Measurements from ENCODE around the gene S100A2.

S100A2 gene
- 0 to 0.44 (median 0.17) reads per million in 3 donors for total RNA-seq

DNA sequence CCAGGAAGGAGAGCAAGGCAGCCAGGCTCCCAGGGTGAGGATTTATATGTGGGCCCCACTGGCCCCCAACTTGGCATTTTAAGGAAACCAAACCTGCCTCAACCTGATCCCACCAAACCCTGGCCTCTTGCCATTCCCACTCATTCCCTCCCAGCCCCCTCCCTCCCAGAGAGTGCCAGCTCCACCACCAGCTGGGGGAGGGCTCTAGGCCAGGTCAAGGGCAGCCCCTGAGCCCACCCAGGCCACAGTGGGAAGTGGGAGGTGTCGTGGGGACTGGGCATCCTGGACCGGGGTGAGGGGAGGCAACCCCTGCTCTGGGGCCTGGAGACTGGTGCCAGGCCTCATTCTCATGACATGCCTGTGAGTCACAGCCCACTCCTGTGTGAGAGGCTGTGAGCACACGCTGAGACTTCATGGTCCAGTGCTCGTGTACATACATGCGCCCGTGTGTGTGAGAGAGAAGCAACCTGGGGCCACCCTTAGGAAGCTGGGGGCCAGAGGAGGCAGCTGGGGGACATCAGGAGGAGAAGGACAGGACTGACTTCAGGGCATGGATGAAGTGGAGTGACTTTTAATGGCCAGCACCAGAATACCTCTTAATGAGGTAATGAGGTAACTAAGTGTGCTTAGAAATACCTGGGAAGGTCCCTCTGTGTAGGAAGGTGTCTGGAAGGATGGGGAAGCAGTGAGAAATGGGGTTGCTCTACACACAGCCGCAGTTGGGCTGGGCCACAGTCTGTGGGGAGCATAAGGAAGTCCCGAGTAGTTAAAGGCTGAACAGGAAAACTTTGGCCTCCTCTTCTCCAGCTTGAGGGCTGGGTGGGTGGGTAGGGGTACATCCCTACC lies at the start of gene S100A2:
S100A2 (minus strand) TSS at position 316 of the 846 bp plus-strand sequence. CDS start 1,967 bp downstream, outside the sequence.
- H3K9me3 ChIP-seq (ENCODE audit: control insufficient read depth, low read length): no peaks in the 10 kb centered on the region
- no peak within 1 kb of the TSS for H3K4me3 ChIP-seq (ENCODE audit: insufficient read depth, low read depth, low read length, poor library complexity, severe bottlenecking)
- peak within 1 kb of the TSS; percentile 69 for H3K27ac ChIP-seq (ENCODE audit: insufficient read depth, low read length, poor library complexity, severe bottlenecking)
- DNase-seq: peak in 2 of 3 donors; percentile 23 to 26
- H3K27me3 ChIP-seq (replicated peaks; ENCODE audit: control insufficient read depth, insufficient read depth, low read length, poor library complexity, severe bottlenecking): no peaks in the 10 kb centered on the region
- peaks cover 28% of the 10 kb centered on the region for H3K4me1 ChIP-seq (ENCODE audit: control insufficient read depth, insufficient read depth, low read length, poor library complexity, severe bottlenecking)
- no peaks in the 10 kb centered on the region for H3K36me3 ChIP-seq (ENCODE audit: control insufficient read depth, insufficient read depth, low read length)

DNA sequence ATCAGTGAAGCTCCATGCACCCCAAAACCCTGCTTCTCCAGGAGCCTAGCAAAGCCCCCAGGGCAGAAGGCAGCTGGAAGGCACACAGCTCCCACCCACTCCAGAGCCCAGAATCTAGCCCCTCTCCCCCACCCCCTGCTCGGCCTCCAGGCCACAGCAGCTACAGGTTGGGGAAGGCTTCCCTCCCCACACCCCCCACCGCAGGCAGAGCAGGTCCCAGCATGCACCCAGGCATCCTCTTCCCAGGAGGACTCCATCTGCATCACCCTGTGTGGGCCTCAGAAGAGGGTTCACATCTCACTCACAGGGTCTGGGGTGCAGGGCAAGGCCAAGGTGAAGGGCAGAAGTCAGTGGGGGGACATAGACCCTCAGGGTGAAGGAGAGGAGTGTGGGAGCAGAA lies 49.8 kb upstream of the S100A2 start:
- no peaks in the 10 kb centered on the region for H3K36me3 ChIP-seq (ENCODE audit: control insufficient read depth, insufficient read depth, low read length)
- H3K9me3 ChIP-seq (ENCODE audit: control insufficient read depth, low read length): no peaks in the 10 kb centered on the region
- no peak for DNase-seq
- no peaks in the 10 kb centered on the region for H3K4me1 ChIP-seq (ENCODE audit: control insufficient read depth, insufficient read depth, low read length, poor library complexity, severe bottlenecking)
- no peak overlapping the region for H3K27ac ChIP-seq (ENCODE audit: insufficient read depth, low read length, poor library complexity, severe bottlenecking)
- H3K27me3 ChIP-seq (replicated peaks; ENCODE audit: control insufficient read depth, insufficient read depth, low read length, poor library complexity, severe bottlenecking): no peaks in the 10 kb centered on the region
- no peak overlapping the region for H3K4me3 ChIP-seq (ENCODE audit: insufficient read depth, low read depth, low read length, poor library complexity, severe bottlenecking)

DNA sequence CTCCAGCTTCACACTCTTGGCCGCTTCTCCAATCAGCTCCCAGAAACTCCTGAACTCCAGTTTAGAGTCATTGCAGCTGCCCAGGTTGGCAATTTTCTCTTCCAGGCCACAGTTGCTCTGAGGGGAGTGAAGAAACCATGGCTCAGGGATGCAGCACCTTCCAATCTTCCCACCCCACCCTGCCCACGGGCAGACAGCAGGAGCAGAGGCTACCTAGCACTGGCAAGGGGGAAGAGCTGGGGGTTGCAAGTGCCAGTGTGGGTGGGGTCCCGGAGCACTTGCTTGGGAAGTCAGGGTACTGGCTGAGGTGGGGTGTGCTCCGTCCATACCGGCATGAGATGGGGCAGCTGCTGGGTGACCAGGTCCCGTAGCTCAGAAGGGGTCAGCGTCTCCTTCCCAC lies 49.3 kb upstream of the S100A2 start:
- Histone ChIP-seq H3K4me1 (ENCODE audit: control insufficient read depth, insufficient read depth, low read length, poor library complexity, severe bottlenecking) (no peaks in the 10 kb centered on the region), H3K36me3 (ENCODE audit: control insufficient read depth, insufficient read depth, low read length) (no peaks in the 10 kb centered on the region), H3K4me3 (ENCODE audit: insufficient read depth, low read depth, low read length, poor library complexity, severe bottlenecking) (no peak overlapping the region), H3K9me3 (ENCODE audit: control insufficient read depth, low read length) (no peaks in the 10 kb centered on the region), H3K27ac (ENCODE audit: insufficient read depth, low read length, poor library complexity, severe bottlenecking) (no peak overlapping the region), H3K27me3 (replicated peaks; ENCODE audit: control insufficient read depth, insufficient read depth, low read length, poor library complexity, severe bottlenecking) (no peaks in the 10 kb centered on the region)
- DNase-seq: no peak

DNA sequence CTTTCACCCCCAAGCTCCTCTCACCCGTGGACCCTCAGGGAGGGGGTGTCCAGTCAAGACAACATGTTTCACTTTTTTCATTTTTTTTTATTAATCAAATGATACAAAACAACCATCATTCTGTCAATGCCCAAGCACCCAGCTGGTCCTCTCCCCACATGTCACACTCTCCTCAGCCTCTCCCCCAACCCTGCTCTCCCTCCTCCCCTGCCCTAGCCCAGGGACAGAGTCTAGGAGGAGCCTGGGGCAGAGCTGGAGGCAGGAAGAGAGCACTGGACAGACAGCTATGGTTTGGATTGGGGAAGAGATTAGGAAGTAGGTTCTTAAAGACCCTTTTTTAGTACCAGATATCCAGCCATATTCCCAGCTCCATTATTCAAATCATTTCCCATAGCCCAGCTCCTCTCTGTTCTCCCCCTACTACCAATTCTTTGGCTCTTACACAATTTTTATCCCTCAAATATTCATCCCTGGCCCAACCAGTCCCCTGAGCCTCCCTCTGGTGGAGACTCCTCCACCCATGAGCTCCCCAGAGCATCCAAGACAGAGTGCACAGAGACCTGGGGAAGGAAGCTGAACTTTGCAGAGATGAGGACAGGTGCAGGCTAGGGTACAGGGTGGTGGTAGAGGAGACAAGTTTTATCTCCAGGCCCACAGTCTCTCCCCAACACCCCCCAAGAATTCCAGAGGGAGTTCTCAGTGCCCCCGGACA lies 48.7 kb upstream of the S100A2 start:
- no peak for DNase-seq
- H3K9me3 ChIP-seq (ENCODE audit: control insufficient read depth, low read length): no peaks in the 10 kb centered on the region
- H3K4me3 ChIP-seq (ENCODE audit: insufficient read depth, low read depth, low read length, poor library complexity, severe bottlenecking): no peak overlapping the region
- no peak overlapping the region for H3K27ac ChIP-seq (ENCODE audit: insufficient read depth, low read length, poor library complexity, severe bottlenecking)
- no peaks in the 10 kb centered on the region for H3K27me3 ChIP-seq (replicated peaks; ENCODE audit: control insufficient read depth, insufficient read depth, low read length, poor library complexity, severe bottlenecking)
- no peaks in the 10 kb centered on the region for H3K4me1 ChIP-seq (ENCODE audit: control insufficient read depth, insufficient read depth, low read length, poor library complexity, severe bottlenecking)
- no peaks in the 10 kb centered on the region for H3K36me3 ChIP-seq (ENCODE audit: control insufficient read depth, insufficient read depth, low read length)

DNA sequence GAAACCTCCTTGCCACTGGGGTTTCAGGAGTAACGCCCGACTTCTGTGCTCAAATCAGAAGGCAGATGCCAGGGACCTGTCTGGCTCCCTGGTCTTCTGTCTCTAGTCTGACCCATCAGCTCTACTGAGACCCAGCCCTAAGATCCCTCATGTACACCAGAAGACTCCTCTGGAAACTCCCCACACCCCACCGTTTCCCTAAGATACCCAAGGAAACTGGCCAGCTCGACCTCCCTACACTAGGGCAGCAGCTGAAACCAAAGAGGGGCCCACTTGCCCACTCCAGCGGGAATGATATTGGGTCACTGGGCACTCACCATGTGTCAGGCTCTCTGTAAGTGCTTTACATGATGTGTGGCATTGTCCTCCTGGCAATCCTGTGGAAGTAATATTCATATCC lies 47.8 kb upstream of the S100A2 start:
- H3K27ac ChIP-seq (ENCODE audit: insufficient read depth, low read length, poor library complexity, severe bottlenecking): no peak overlapping the region
- no peaks in the 10 kb centered on the region for H3K4me1 ChIP-seq (ENCODE audit: control insufficient read depth, insufficient read depth, low read length, poor library complexity, severe bottlenecking)
- no peak for DNase-seq
- no peaks in the 10 kb centered on the region for H3K9me3 ChIP-seq (ENCODE audit: control insufficient read depth, low read length)
- no peaks in the 10 kb centered on the region for H3K27me3 ChIP-seq (replicated peaks; ENCODE audit: control insufficient read depth, insufficient read depth, low read length, poor library complexity, severe bottlenecking)
- H3K4me3 ChIP-seq (ENCODE audit: insufficient read depth, low read depth, low read length, poor library complexity, severe bottlenecking): no peak overlapping the region
- no peaks in the 10 kb centered on the region for H3K36me3 ChIP-seq (ENCODE audit: control insufficient read depth, insufficient read depth, low read length)

DNA sequence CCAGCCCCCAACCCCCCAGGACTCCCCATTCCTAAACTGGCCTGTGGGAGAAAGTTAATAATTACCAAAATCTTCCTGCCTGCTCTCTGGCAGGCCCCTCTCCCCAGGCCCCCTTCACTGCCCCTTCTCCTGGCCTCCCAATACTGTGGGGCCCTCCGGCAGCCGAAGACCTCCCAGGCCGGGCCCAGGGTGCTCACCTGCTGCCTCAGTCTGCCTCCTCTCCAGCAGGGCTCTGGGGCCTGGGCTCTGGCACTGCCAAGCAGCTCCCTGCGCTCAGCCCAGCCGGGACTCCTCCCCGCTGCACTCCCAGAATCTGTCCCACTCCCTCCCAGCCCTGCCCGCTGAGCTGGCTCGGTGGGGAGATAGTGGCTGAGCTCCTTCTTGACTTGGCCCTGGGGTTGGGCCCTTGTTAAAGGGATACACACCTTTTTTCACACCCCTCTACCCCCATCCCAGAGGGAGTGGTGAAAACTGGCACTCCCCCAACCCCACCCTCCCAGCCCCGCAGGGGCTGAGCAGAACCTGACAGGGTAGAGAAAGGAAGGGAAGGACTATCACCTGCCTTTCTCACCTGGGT lies 47.2 kb upstream of the S100A2 start, which contains the start of gene S100A16:
S100A16 (minus strand) TSS at position 383 of the 577 bp plus-strand sequence. CDS start 4,986 bp downstream, outside the sequence.
- Histone ChIP-seq H3K4me3 (ENCODE audit: insufficient read depth, low read depth, low read length, poor library complexity, severe bottlenecking) (no peak within 1 kb of the TSS), H3K36me3 (ENCODE audit: control insufficient read depth, insufficient read depth, low read length) (no peaks in the 10 kb centered on the region)
- no peak for DNase-seq

DNA sequence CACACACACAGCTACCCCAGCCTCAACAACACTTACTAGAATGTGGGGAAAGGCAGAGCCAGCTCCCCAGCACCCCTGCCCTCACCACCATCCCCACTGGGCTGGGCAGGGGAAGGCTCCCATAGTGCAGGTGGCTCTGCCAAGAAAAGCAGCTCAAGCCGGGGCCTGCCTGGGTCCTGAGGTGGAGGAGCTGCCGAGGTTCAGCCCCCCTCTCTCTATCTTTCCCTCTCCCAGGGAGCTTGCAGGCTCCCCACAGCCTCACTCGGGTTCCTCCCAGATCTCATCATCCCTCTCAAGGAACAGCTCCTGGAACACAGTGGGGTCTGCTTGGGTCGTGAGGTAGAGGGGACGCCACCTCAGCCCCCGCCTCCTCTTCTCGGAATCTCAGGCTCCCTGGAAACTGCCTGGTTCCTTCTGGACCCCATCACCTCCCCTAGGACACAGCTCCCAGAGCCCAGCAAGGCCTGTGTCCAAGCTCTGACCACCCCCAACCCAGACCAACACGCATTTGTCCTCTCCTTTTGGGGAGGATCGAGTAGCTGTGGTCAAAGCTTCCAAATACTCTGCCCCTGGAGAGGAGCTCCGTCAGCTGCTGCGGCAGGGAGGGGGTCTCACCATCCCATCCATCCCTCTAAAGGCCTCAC lies 46.6 kb upstream of the S100A2 start:
- Histone ChIP-seq H3K4me1 (ENCODE audit: control insufficient read depth, insufficient read depth, low read length, poor library complexity, severe bottlenecking) (no peaks in the 10 kb centered on the region), H3K27me3 (replicated peaks; ENCODE audit: control insufficient read depth, insufficient read depth, low read length, poor library complexity, severe bottlenecking) (no peaks in the 10 kb centered on the region), H3K36me3 (ENCODE audit: control insufficient read depth, insufficient read depth, low read length) (no peaks in the 10 kb centered on the region), H3K4me3 (ENCODE audit: insufficient read depth, low read depth, low read length, poor library complexity, severe bottlenecking) (no peak overlapping the region), H3K27ac (ENCODE audit: insufficient read depth, low read length, poor library complexity, severe bottlenecking) (no peak overlapping the region), H3K9me3 (ENCODE audit: control insufficient read depth, low read length) (no peaks in the 10 kb centered on the region)
- no peak for DNase-seq

More for the DNA sequence above, 47.2 kb upstream of the S100A2 start, which contains the start of gene S100A16:
- no peaks in the 10 kb centered on the region for H3K4me1 ChIP-seq (ENCODE audit: control insufficient read depth, insufficient read depth, low read length, poor library complexity, severe bottlenecking)
- no peaks in the 10 kb centered on the region for H3K9me3 ChIP-seq (ENCODE audit: control insufficient read depth, low read length)
- no peaks in the 10 kb centered on the region for H3K27me3 ChIP-seq (replicated peaks; ENCODE audit: control insufficient read depth, insufficient read depth, low read length, poor library complexity, severe bottlenecking)
- H3K27ac ChIP-seq (ENCODE audit: insufficient read depth, low read length, poor library complexity, severe bottlenecking): no peak within 1 kb of the TSS

DNA sequence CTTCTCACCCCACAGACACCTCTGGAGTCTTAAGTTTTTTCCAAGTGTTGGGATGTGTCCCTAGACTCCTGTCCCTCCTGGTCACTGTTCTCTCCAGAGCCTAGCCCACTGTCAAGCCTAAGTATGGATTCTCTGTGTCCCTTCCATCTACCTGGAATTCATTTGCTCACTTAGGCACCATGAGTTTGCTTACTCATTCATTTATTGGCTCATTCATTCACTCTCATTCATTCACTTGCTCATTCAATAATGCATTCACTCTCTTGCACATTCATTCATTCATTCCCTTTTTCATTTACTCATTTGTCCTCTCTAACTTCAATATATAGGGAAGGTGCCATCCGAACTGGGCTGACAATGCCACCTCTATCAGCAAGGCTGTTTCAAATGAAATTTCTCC lies 45.7 kb upstream of the S100A2 start:
- H3K4me1 ChIP-seq (ENCODE audit: control insufficient read depth, insufficient read depth, low read length, poor library complexity, severe bottlenecking): no peaks in the 10 kb centered on the region
- no peak overlapping the region for H3K4me3 ChIP-seq (ENCODE audit: insufficient read depth, low read depth, low read length, poor library complexity, severe bottlenecking)
- H3K27me3 ChIP-seq (replicated peaks; ENCODE audit: control insufficient read depth, insufficient read depth, low read length, poor library complexity, severe bottlenecking): no peaks in the 10 kb centered on the region
- no peak overlapping the region for H3K27ac ChIP-seq (ENCODE audit: insufficient read depth, low read length, poor library complexity, severe bottlenecking)
- H3K9me3 ChIP-seq (ENCODE audit: control insufficient read depth, low read length): no peaks in the 10 kb centered on the region
- no peaks in the 10 kb centered on the region for H3K36me3 ChIP-seq (ENCODE audit: control insufficient read depth, insufficient read depth, low read length)
- no peak for DNase-seq

DNA sequence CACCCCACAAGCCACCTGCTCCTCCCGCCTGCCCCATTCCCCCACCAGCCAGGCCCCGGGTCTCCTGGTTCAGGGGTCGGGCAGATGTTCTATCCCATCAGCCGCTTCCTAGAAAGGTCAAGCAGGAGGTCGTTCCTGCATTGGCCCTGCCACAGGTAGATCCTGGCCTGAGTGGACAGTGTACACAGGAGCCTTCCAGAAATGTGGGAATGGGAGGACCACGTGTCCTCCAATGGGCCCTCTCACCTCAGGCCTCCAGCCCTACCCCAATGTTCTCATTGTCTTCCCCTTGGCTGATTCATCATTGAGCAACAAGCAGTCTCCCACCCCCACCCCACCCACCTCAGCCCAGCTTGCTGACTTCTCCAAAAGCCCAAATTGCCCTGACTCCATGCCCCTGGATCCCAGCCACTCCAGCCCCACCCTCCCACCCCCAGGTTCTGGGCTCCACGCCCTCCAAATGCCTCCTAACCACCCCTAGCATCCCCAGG lies 45.2 kb upstream of the S100A2 start:
- no peaks in the 10 kb centered on the region for H3K9me3 ChIP-seq (ENCODE audit: control insufficient read depth, low read length)
- no peak overlapping the region for H3K4me3 ChIP-seq (ENCODE audit: insufficient read depth, low read depth, low read length, poor library complexity, severe bottlenecking)
- no peaks in the 10 kb centered on the region for H3K36me3 ChIP-seq (ENCODE audit: control insufficient read depth, insufficient read depth, low read length)
- no peaks in the 10 kb centered on the region for H3K27me3 ChIP-seq (replicated peaks; ENCODE audit: control insufficient read depth, insufficient read depth, low read length, poor library complexity, severe bottlenecking)
- no peaks in the 10 kb centered on the region for H3K4me1 ChIP-seq (ENCODE audit: control insufficient read depth, insufficient read depth, low read length, poor library complexity, severe bottlenecking)
- H3K27ac ChIP-seq (ENCODE audit: insufficient read depth, low read length, poor library complexity, severe bottlenecking): no peak overlapping the region
- DNase-seq: no peak

Measured in effector memory CD4-positive, alpha-beta T cell (primary cell).